Omental fat pad (tissue), 4 donors: ENCODE measurements around the gene COPE. TPM values are rescaled to one million over a fixed set of nuclear protein-coding genes. Genes with fewer than 3 reads are reported as not detected.

ENCODE experiments used
- ATAC-seq: fragments of 150-250 bp; one replicate; pipeline ENCODE4 v1.9.1; 2016; ENCODE audit warnings: mild to moderate bottlenecking, moderate library complexity; ENCODE audit not compliant: low FRiP score
- DNase-seq: peaks from one replicate; pipeline ENCODE4 v3.0.0-alpha.2; 2019; ENCODE audit warnings: low spot score
- CTCF ChIP-seq, 3 donors: fragments of 450-650 bp; IDR thresholded peaks; one replicate each; pipeline ENCODE4 v1.5.1; 2016 to 2017; ENCODE audit warnings: antibody characterized with exemption in 3 of 3, mild to moderate bottlenecking in 3 of 3, moderate library complexity in 2 of 3
- total RNA-seq, 4 donors: library from RNA; depleted of rRNA; stranded (reverse); fragments of >200 nt; gene quantifications; one replicate each; pipeline ENCODE4 v1.1.0, GENCODE V29; 2016

The COPE gene
- total RNA-seq, 4 donors from 2014 or later, result 158 to 202 (median 169) TPM

- TF ChIP-seq CTCF (IDR thresholded peaks at IDR 0.05), result no peak
- DNase-seq (peak; percentile 85), ATAC-seq (peak; percentile 82)
These were observed 21.8 kb upstream of the COPE start, which contains the start of gene HOMER3 for GRCh38 chr19:18940769-18941627. Gene HOMER3 (minus strand): TSS chr19:18941217. CDS start chr19:18938982, 2,235 bp downstream.

GRCh38 chr19:18939922-18940768 is 21.0 kb upstream of the COPE start:
- no peak for TF ChIP-seq CTCF (IDR thresholded peaks at IDR 0.05)
- no peak for DNase-seq
- peak; percentile 67 for ATAC-seq

- DNase-seq (no peak), ATAC-seq (no peak)
- TF ChIP-seq CTCF (IDR thresholded peaks at IDR 0.05), result no peak
These were observed 20.0 kb upstream of the COPE start for GRCh38 chr19:18939163-18939562.

GRCh38 chr19:18933297-18933696 is 14.1 kb upstream of the COPE start:
- no peak for DNase-seq
- TF ChIP-seq CTCF (IDR thresholded peaks at IDR 0.05), result no peak
- no peak for ATAC-seq

GRCh38 chr19:18932216-18932841 is 13.1 kb upstream of the COPE start:
- DNase-seq, result peak; percentile 48
- no peak for TF ChIP-seq CTCF (IDR thresholded peaks at IDR 0.05)
- peak; percentile 60 for ATAC-seq

- no peak for DNase-seq
- TF ChIP-seq CTCF (IDR thresholded peaks at IDR 0.05), result no peak
- no peak for ATAC-seq
These were observed 12.4 kb upstream of the COPE start for GRCh38 chr19:18931316-18932162.
